T-helper 1 cell treated with Interleukin-12 subunit alpha and Interleukin-12 subunit beta and Interleukin-4 antibody, amounts not matched to agents 30 μg/mL and 1 μg/mL, for 36 hours (primary cell): ENCODE data around the gene PCED1B.

ENCODE experiments used
- H3K27ac Mint-ChIP-seq: one replicate; pipeline ENCODE4 v1.8.0; 2021; ENCODE audit warnings: mild to moderate bottlenecking, mixed read lengths
- H3K27me3 Mint-ChIP-seq: one replicate; pipeline ENCODE4 v1.8.0; 2021; ENCODE audit warnings: low read depth, mixed read lengths
- H3K36me3 Mint-ChIP-seq: one replicate; pipeline ENCODE4 v1.8.0; 2021; ENCODE audit warnings: low read depth, mixed read lengths
- H3K4me1 Mint-ChIP-seq: one replicate; pipeline ENCODE4 v1.8.0; 2021; ENCODE audit warnings: low read depth, mixed read lengths
- H3K4me3 Mint-ChIP-seq: one replicate; pipeline ENCODE4 v1.8.0; 2021; ENCODE audit warnings: mild to moderate bottlenecking, moderate library complexity, mixed read lengths
- H3K9me3 Mint-ChIP-seq: one replicate; pipeline ENCODE4 v1.8.0; 2021; ENCODE audit warnings: mixed read lengths

The PCED1B gene

GRCh38 chr12:47218191-47218654, 138.8 kb downstream of the PCED1B start:
- peak overlapping the region; percentile 97 for H3K4me3 Mint-ChIP-seq
- H3K9me3 Mint-ChIP-seq: no peaks in the 10 kb centered on the region
- H3K4me1 Mint-ChIP-seq: peaks cover 49% of the 10 kb centered on the region
- H3K27me3 Mint-ChIP-seq: no peaks in the 10 kb centered on the region
- H3K36me3 Mint-ChIP-seq: peaks cover 48% of the 10 kb centered on the region
- peak overlapping the region; percentile 98 for H3K27ac Mint-ChIP-seq

- H3K36me3 Mint-ChIP-seq: peaks cover 48% of the 10 kb centered on the region
- peak overlapping the region; percentile 98 for H3K27ac Mint-ChIP-seq
- H3K27me3 Mint-ChIP-seq: no peaks in the 10 kb centered on the region
- H3K4me1 Mint-ChIP-seq: peaks cover 47% of the 10 kb centered on the region
- H3K9me3 Mint-ChIP-seq: no peaks in the 10 kb centered on the region
- peak overlapping the region; percentile 74 for H3K4me3 Mint-ChIP-seq
Observed at GRCh38 chr12:47219243-47219642, 139.8 kb downstream of the PCED1B start.

- Mint-ChIP-seq H3K4me3 (peak overlapping the region; percentile 40), H3K27me3 (no peaks in the 10 kb centered on the region), H3K27ac (peak overlapping the region; percentile 23), H3K36me3 (peaks cover 49% of the 10 kb centered on the region), H3K4me1 (peaks cover 59% of the 10 kb centered on the region), H3K9me3 (no peaks in the 10 kb centered on the region)
Observed at GRCh38 chr12:47221256-47222023, 142.0 kb downstream of the PCED1B start.

- H3K4me3 Mint-ChIP-seq: peak overlapping the region; percentile 66
- peaks cover 47% of the 10 kb centered on the region for H3K36me3 Mint-ChIP-seq
Observed at GRCh38 chr12:47222520-47223030, 143.2 kb downstream of the PCED1B start.

GRCh38 chr12:47223031-47223847, 143.8 kb downstream of the PCED1B start:
- H3K27me3 Mint-ChIP-seq: no peaks in the 10 kb centered on the region
- H3K9me3 Mint-ChIP-seq: no peaks in the 10 kb centered on the region
- peaks cover 47% of the 10 kb centered on the region for H3K36me3 Mint-ChIP-seq
- peak overlapping the region; percentile 66 for H3K4me3 Mint-ChIP-seq
- peak overlapping the region; percentile 82 for H3K27ac Mint-ChIP-seq
- H3K4me1 Mint-ChIP-seq: peaks cover 62% of the 10 kb centered on the region

More at GRCh38 chr12:47222520-47223030, 143.2 kb downstream of the PCED1B start:
- peaks cover 61% of the 10 kb centered on the region for H3K4me1 Mint-ChIP-seq
- H3K27me3 Mint-ChIP-seq: no peaks in the 10 kb centered on the region
- peak overlapping the region; percentile 82 for H3K27ac Mint-ChIP-seq
- no peaks in the 10 kb centered on the region for H3K9me3 Mint-ChIP-seq

- H3K27me3 Mint-ChIP-seq: no peaks in the 10 kb centered on the region
- H3K4me3 Mint-ChIP-seq: peak overlapping the region; percentile 66
- H3K4me1 Mint-ChIP-seq: peaks cover 64% of the 10 kb centered on the region
- no peaks in the 10 kb centered on the region for H3K9me3 Mint-ChIP-seq
- peak overlapping the region; percentile 76 for H3K27ac Mint-ChIP-seq
- peaks cover 50% of the 10 kb centered on the region for H3K36me3 Mint-ChIP-seq
Observed at GRCh38 chr12:47223848-47224213, 144.4 kb downstream of the PCED1B start.

- Mint-ChIP-seq H3K4me1 (peaks cover 61% of the 10 kb centered on the region), H3K36me3 (peaks cover 51% of the 10 kb centered on the region), H3K9me3 (no peaks in the 10 kb centered on the region), H3K4me3 (peak overlapping the region; percentile 47), H3K27ac (peak overlapping the region; percentile 39), H3K27me3 (no peaks in the 10 kb centered on the region)
Observed at GRCh38 chr12:47224563-47225133, 145.2 kb downstream of the PCED1B start.

- no peaks in the 10 kb centered on the region for H3K27me3 Mint-ChIP-seq
- H3K36me3 Mint-ChIP-seq: peaks cover 52% of the 10 kb centered on the region
- H3K9me3 Mint-ChIP-seq: no peaks in the 10 kb centered on the region
- peaks cover 59% of the 10 kb centered on the region for H3K4me1 Mint-ChIP-seq
- no peak overlapping the region for H3K27ac Mint-ChIP-seq
- H3K4me3 Mint-ChIP-seq: no peak overlapping the region
Observed at GRCh38 chr12:47225356-47225755, 145.9 kb downstream of the PCED1B start.

GRCh38 chr12:47226199-47226598, 146.8 kb downstream of the PCED1B start:
- H3K4me1 Mint-ChIP-seq: peaks cover 59% of the 10 kb centered on the region
- H3K27ac Mint-ChIP-seq: no peak overlapping the region
- peaks cover 54% of the 10 kb centered on the region for H3K36me3 Mint-ChIP-seq
- H3K9me3 Mint-ChIP-seq: no peaks in the 10 kb centered on the region
- H3K4me3 Mint-ChIP-seq: no peak overlapping the region
- no peaks in the 10 kb centered on the region for H3K27me3 Mint-ChIP-seq

GRCh38 chr12:47228802-47229201, 149.4 kb downstream of the PCED1B start:
- Mint-ChIP-seq H3K27me3 (no peaks in the 10 kb centered on the region), H3K27ac (peak overlapping the region; percentile 26), H3K9me3 (no peaks in the 10 kb centered on the region), H3K36me3 (peaks cover 50% of the 10 kb centered on the region), H3K4me3 (no peak overlapping the region), H3K4me1 (peaks cover 57% of the 10 kb centered on the region)

GRCh38 chr12:47231456-47231855, 152.0 kb downstream of the PCED1B start:
- Mint-ChIP-seq H3K36me3 (peaks cover 56% of the 10 kb centered on the region), H3K27ac (no peak overlapping the region), H3K27me3 (no peaks in the 10 kb centered on the region), H3K4me3 (no peak overlapping the region), H3K4me1 (peaks cover 44% of the 10 kb centered on the region), H3K9me3 (no peaks in the 10 kb centered on the region)

- Mint-ChIP-seq H3K27me3 (no peaks in the 10 kb centered on the region), H3K27ac (no peak overlapping the region), H3K4me1 (peaks cover 50% of the 10 kb centered on the region), H3K9me3 (no peaks in the 10 kb centered on the region), H3K4me3 (no peak overlapping the region), H3K36me3 (peaks cover 52% of the 10 kb centered on the region)
Observed at GRCh38 chr12:47234576-47235141, 155.2 kb downstream of the PCED1B start.

- Mint-ChIP-seq H3K27ac (no peak overlapping the region), H3K36me3 (peaks cover 53% of the 10 kb centered on the region), H3K27me3 (no peaks in the 10 kb centered on the region), H3K9me3 (no peaks in the 10 kb centered on the region), H3K4me1 (peaks cover 50% of the 10 kb centered on the region), H3K4me3 (no peak overlapping the region)
Observed at GRCh38 chr12:47235258-47236040, 156.0 kb downstream of the PCED1B start.
